Liver (tissue), 3 donors: ENCODE data around the gene MFAP3L.

Experiments used
- GABPA ChIP-seq, 2 donors: IDR thresholded peaks in 1 of 2; conservative IDR thresholded peaks in 1 of 2; 2 replicates each; pipeline ENCODE4 v1.6.1; 2016; ENCODE audit warnings: antibody characterized with exemption in 2 of 2, mild to moderate bottlenecking in 1 of 2, moderate library complexity in 1 of 2
- SP1 ChIP-seq: IDR thresholded peaks from 2 replicates; pipeline ENCODE4 v1.6.1; 2018; ENCODE audit warnings: antibody characterized with exemption, mild to moderate bottlenecking
- YY1 ChIP-seq: IDR thresholded peaks from 2 replicates; pipeline ENCODE4 v1.6.1; 2016; ENCODE audit warnings: antibody characterized with exemption, mild to moderate bottlenecking
- TF ChIP-seq, protein P1 (sequence below): fragments of 150-350 bp; IDR thresholded peaks from 2 replicates; pipeline ENCODE4 v1.5.1; 2017; ENCODE audit warnings: improper control_type of control experiment, low read depth, low read length; ENCODE audit not compliant: missing input control
- TF ChIP-seq, protein P2 (sequence below): IDR thresholded peaks from 2 replicates; pipeline ENCODE4 v1.6.1; 2016; ENCODE audit warnings: antibody characterized with exemption
- TF ChIP-seq, protein P3 (sequence below): IDR thresholded peaks from 2 replicates; pipeline ENCODE4 v1.6.1; 2016; ENCODE audit warnings: antibody characterized with exemption
- TF ChIP-seq, protein P4 (sequence below): IDR thresholded peaks from 2 replicates; pipeline ENCODE4 v1.6.1; 2016; ENCODE audit warnings: antibody characterized with exemption, mild to moderate bottlenecking
- donor health status: healthy.
- donor health status: healthy.

DNA sequence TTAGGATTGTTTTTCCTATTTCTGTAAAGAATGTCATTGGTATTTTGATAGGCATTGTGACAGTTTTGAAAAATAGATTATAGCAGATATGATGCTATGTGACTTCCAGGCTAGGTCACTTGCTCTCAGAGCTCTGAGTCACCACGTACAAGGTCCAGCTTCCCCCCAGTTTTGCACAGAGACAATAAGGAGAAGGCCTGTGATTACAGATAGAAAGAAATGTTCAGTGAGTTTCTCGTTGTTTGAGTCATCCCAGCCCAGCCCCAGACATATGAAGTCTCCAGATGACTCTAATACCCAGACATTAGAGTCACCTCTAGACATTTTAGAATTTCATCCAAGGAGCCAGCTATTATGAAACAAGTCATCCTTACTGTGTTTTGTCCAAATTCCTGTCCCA is 57.2 kb downstream of the MFAP3L start:
- TF ChIP-seq, protein P1, sequence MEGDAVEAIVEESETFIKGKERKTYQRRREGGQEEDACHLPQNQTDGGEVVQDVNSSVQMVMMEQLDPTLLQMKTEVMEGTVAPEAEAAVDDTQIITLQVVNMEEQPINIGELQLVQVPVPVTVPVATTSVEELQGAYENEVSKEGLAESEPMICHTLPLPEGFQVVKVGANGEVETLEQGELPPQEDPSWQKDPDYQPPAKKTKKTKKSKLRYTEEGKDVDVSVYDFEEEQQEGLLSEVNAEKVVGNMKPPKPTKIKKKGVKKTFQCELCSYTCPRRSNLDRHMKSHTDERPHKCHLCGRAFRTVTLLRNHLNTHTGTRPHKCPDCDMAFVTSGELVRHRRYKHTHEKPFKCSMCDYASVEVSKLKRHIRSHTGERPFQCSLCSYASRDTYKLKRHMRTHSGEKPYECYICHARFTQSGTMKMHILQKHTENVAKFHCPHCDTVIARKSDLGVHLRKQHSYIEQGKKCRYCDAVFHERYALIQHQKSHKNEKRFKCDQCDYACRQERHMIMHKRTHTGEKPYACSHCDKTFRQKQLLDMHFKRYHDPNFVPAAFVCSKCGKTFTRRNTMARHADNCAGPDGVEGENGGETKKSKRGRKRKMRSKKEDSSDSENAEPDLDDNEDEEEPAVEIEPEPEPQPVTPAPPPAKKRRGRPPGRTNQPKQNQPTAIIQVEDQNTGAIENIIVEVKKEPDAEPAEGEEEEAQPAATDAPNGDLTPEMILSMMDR = no peak
- TF ChIP-seq SP1 (no peak), GABPA (IDR thresholded peaks at IDR 0.05 in 1 of 2, conservative IDR thresholded peaks at IDR 0.05 in 1 of 2) (no peak), YY1 (no peak)
- TF ChIP-seq, protein P2, sequence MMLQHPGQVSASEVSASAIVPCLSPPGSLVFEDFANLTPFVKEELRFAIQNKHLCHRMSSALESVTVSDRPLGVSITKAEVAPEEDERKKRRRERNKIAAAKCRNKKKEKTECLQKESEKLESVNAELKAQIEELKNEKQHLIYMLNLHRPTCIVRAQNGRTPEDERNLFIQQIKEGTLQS = no peak
- TF ChIP-seq, protein P3, sequence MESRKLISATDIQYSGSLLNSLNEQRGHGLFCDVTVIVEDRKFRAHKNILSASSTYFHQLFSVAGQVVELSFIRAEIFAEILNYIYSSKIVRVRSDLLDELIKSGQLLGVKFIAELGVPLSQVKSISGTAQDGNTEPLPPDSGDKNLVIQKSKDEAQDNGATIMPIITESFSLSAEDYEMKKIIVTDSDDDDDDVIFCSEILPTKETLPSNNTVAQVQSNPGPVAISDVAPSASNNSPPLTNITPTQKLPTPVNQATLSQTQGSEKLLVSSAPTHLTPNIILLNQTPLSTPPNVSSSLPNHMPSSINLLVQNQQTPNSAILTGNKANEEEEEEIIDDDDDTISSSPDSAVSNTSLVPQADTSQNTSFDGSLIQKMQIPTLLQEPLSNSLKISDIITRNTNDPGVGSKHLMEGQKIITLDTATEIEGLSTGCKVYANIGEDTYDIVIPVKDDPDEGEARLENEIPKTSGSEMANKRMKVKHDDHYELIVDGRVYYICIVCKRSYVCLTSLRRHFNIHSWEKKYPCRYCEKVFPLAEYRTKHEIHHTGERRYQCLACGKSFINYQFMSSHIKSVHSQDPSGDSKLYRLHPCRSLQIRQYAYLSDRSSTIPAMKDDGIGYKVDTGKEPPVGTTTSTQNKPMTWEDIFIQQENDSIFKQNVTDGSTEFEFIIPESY = no peak
- TF ChIP-seq, protein P4, sequence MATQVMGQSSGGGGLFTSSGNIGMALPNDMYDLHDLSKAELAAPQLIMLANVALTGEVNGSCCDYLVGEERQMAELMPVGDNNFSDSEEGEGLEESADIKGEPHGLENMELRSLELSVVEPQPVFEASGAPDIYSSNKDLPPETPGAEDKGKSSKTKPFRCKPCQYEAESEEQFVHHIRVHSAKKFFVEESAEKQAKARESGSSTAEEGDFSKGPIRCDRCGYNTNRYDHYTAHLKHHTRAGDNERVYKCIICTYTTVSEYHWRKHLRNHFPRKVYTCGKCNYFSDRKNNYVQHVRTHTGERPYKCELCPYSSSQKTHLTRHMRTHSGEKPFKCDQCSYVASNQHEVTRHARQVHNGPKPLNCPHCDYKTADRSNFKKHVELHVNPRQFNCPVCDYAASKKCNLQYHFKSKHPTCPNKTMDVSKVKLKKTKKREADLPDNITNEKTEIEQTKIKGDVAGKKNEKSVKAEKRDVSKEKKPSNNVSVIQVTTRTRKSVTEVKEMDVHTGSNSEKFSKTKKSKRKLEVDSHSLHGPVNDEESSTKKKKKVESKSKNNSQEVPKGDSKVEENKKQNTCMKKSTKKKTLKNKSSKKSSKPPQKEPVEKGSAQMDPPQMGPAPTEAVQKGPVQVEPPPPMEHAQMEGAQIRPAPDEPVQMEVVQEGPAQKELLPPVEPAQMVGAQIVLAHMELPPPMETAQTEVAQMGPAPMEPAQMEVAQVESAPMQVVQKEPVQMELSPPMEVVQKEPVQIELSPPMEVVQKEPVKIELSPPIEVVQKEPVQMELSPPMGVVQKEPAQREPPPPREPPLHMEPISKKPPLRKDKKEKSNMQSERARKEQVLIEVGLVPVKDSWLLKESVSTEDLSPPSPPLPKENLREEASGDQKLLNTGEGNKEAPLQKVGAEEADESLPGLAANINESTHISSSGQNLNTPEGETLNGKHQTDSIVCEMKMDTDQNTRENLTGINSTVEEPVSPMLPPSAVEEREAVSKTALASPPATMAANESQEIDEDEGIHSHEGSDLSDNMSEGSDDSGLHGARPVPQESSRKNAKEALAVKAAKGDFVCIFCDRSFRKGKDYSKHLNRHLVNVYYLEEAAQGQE = no peak
